Activated CD4-positive, CD25-positive, alpha-beta regulatory T cell treated with anti-CD3 and anti-CD28 coated beads, Interleukin-2, amount 50 U/mL, for 16 hours (primary cell): ENCODE data around the gene COX7B2.

ENCODE experiments used
- DNase-seq: peaks from one replicate; pipeline ENCODE4 v3.0.0-alpha.2; 2020; ENCODE audit warnings: low read depth, low spot score

COX7B2 gene

GRCh38 chr4:46890056-46890455 lies 19.0 kb downstream of the COX7B2 start:
- DNase-seq = no peak

- no peak for DNase-seq
Observed at GRCh38 chr4:46889410-46889809, 19.6 kb downstream of the COX7B2 start.

- DNase-seq = no peak
Observed at GRCh38 chr4:46886711-46887110, 22.3 kb downstream of the COX7B2 start.

GRCh38 chr4:46878641-46879040 lies 30.4 kb downstream of the COX7B2 start:
- no peak for DNase-seq

- DNase-seq = no peak
Observed at GRCh38 chr4:46874811-46875210, 34.2 kb downstream of the COX7B2 start.

- DNase-seq = no peak
Observed at GRCh38 chr4:46870411-46870810, 38.6 kb downstream of the COX7B2 start.

GRCh38 chr4:46856333-46856732 lies 52.7 kb downstream of the COX7B2 start:
- no peak for DNase-seq

- no peak for DNase-seq
Observed at GRCh38 chr4:46852800-46853199, 56.2 kb downstream of the COX7B2 start.

GRCh38 chr4:46850026-46850425 lies 59.0 kb downstream of the COX7B2 start:
- no peak for DNase-seq

- DNase-seq = no peak
Observed at GRCh38 chr4:46844325-46844917, 64.6 kb downstream of the COX7B2 start.

GRCh38 chr4:46839128-46839527 lies 69.9 kb downstream of the COX7B2 start:
- no peak for DNase-seq

GRCh38 chr4:46837639-46838038 lies 71.4 kb downstream of the COX7B2 start:
- no peak for DNase-seq

GRCh38 chr4:46836584-46836983 lies 72.5 kb downstream of the COX7B2 start:
- no peak for DNase-seq

GRCh38 chr4:46830971-46831454 lies 78.0 kb downstream of the COX7B2 start:
- no peak for DNase-seq

GRCh38 chr4:46820154-46820553 lies 88.9 kb downstream of the COX7B2 start:
- DNase-seq = no peak

- no peak for DNase-seq
Observed at GRCh38 chr4:46819095-46819494, 90.0 kb downstream of the COX7B2 start.

- no peak for DNase-seq
Observed at GRCh38 chr4:46818604-46819003, 90.4 kb downstream of the COX7B2 start.

- no peak for DNase-seq
Observed at GRCh38 chr4:46817806-46818205, 91.2 kb downstream of the COX7B2 start.

GRCh38 chr4:46804781-46805413 lies 104.1 kb downstream of the COX7B2 start:
- no peak for DNase-seq

- DNase-seq = no peak
Observed at GRCh38 chr4:46793036-46793435, 116.0 kb downstream of the COX7B2 start.

- no peak for DNase-seq
Observed at GRCh38 chr4:46781434-46782092, 127.5 kb downstream of the COX7B2 start.

- DNase-seq = no peak
Observed at GRCh38 chr4:46765465-46765864, 143.6 kb downstream of the COX7B2 start.

- DNase-seq = no peak
Observed at GRCh38 chr4:46730075-46730474, 179.0 kb downstream of the COX7B2 start.
